ENCODE results near the gene NOTCH3.
A peak's percentile ranks its signal among the peaks of the same experiment; 100 is the strongest.

NOTCH3 gene

GRCh38 chr19:15235781-15236180, 35.0 kb upstream of the NOTCH3 start:
- DNase-seq: no peak

GRCh38 chr19:15234431-15235130, 33.8 kb upstream of the NOTCH3 start:
- no peak for DNase-seq

- no peak for DNase-seq
Measured at GRCh38 chr19:15231271-15231670, 30.5 kb upstream of the NOTCH3 start.

DNA sequence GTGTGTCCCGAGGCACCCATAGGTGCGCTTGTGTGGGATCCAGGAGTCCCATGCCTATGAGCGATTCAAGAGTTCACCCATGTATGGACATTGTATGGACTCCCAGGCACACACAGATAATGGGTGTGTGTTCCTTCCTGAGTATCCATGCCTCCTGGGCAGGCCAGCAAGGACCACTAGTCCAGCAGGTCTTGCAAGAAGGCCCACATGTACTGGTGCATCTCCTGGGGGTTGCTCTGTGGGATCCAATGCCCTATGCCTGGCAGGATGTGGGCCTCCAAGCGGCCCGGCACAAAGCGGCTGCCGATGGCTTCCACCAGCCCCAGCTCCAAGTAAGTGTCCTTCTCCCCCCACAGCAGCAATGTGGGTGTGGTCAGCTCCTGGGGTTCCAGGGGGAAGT, 26.5 kb upstream of the NOTCH3 start:
- no peak for DNase-seq

- DNase-seq: peak; percentile 64
Measured at GRCh38 chr19:15225760-15226159, 25.0 kb upstream of the NOTCH3 start.

DNA sequence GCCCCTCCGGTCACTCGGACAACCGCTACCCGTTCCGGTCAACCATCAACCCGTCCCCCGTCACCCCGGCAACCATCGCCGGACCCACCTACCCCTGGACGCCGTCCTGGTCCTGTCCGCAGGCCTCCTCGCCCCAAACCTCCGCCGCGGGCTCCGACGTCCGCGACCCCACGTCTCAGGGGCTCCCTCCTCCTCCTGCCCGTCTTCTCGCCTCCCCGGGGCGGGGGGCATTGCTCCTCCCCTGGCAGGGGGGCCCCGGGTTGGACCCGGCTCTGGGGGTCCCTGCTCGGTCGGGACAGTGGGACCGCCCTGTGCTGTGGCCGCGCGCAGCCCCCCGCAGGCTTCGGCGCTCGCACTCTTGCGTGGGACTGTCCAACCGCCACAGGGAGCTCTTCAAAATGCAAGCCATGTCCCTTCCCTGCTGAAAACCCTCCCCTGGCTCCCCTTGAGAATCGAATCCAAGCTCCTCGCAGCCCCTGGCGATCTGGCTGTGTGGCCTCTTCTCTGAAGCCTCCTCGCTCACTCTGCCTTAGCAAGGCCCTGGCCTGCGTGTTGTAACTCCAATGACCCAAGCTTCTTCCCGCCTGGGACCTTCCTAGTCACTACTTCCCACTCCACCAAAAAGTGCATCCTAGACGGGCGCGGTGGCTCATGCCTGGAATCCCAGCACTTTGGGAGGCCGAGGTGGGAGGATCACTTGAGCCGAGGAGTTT, 23.0 kb upstream of the NOTCH3 start:
- DNase-seq: no peak

DNA sequence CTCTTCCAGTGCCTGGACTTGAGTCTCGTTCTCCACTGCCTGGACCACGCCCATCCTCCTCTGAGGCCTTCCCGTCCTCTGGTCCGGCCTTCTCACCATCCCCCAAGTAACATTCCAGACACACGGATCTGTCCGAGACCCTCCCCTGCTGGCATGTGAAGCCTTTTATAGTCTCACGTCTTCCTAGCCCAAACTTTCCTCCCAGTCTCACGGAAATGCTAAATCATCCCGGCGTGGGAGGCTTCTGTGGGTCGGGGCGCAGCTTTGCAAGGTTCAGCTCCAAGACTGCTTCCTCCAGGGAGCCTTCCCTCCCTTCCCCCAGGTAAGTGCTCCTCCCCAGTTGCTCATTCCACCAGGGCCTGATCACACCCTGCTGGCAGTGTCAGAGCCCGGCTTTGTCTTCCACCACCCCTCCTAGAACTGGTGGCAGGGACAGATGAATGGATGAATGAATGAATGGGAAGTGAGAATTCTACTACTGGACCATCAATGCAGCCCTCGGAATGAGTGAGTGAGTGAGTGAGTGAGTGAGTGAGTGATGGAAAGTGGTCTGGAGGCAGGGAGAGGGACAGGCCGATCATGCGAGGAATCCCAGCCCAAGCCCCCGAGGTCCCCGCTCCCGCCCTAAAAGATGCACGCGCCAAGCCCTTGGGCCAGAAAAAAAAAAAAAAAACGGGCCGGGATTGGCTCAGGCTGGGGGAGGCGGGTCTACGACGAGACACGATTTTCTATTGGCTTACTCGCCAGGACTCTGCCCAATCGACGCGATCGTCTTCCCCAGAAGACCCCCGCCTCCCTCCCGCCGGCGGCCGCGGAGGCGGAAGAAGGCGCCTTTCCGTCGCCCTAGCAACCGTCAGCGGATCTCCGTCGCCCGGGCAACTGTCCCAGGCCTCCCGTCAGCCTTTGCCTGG, 22.2 kb upstream of the NOTCH3 start:
- peak; percentile 97 for DNase-seq

- no peak for DNase-seq
Measured at GRCh38 chr19:15220833-15221232, 20.0 kb upstream of the NOTCH3 start.

- no peak for DNase-seq
Measured at GRCh38 chr19:15218501-15218900, 17.7 kb upstream of the NOTCH3 start.

GRCh38 chr19:15216363-15216762, 15.6 kb upstream of the NOTCH3 start:
- DNase-seq: no peak

DNA sequence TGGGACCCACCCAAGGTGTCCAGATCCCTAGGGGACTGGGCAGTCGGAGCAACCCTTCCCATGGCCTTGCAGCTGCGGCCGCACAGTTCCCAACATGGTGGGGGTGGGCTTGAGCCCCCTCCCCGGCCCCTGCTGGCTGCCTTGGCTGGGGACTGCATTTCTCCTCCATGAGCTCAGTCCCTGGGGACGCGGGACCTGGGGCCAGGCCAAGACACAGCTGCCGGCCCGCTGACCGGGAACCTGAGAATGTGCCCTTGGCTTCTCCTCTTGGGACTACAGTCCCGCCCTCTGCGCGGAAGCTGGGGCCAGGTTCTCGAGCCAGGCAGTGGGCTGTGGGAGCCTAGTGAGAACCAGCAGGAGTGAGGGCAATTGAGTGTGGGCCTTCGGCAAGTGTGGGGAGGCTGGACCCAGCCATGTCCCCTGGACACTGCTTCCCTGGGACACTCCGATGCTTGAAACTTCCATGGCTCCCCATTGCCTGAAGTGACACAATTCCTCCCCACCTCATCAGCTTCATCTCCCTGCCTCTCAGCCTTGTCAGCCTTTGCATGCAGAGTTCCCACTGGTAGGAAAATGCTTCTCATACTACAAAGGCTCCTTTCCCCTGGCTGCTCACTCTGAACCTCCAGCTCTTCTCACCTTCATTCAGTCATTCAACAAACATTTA, 13.1 kb upstream of the NOTCH3 start:
- DNase-seq: peak; percentile 82

GRCh38 chr19:15212711-15213110, 11.9 kb upstream of the NOTCH3 start:
- DNase-seq: no peak

GRCh38 chr19:15210323-15210781, 9.6 kb upstream of the NOTCH3 start:
- DNase-seq: no peak

- peak; percentile 16 for DNase-seq
Measured at GRCh38 chr19:15201374-15202023, 704 bp upstream of the NOTCH3 start.

DNA sequence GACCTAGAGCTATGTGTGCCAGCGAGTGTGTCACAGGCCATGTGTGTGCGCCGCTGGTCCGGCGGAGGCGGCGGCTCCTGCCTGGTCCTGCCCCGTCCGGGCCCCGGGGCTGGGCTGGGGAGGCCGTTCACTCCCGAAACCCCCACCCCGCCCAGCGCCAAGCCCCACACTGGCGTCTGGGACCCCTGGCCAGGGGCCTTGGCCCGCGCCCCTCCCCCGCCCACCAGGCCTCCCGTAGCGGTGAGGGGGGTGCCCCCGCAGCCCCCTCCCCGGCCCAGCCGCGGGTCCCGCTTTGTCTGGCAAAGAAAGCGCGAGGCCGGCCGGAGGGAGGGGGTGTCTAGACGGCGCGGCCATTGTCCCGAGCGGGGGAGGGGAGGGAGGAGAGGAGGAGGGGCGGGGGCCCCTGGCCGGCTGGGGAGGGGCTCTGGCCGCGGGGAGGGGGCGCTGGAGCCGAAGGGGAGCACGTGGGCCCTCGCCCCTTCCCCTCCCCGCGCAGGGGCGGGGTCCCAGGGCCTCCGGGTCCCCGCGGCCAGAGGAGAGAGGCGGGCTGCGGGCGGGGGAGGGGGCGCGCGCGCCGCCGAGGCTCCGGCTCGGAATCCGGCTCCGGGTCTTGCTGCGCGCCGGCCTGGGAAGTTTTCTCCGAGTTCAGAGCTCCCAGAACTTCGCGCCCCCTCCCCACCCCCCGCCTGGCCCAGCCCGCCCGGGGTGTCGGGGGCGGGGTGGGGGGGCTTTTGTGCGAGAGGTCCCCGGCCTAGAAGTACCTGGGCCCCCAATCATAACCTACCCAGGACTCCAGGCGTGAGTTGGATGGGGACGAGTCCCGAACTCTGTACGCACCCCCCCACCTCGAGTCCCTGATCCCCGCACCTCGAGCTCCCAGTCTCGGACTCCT, 888 bp downstream of the NOTCH3 start:
- DNase-seq: peak; percentile 86

- DNase-seq: peak; percentile 20
Measured at GRCh38 chr19:15198951-15199660, 1.7 kb downstream of the NOTCH3 start.

GRCh38 chr19:15197942-15198341, 2.9 kb downstream of the NOTCH3 start:
- DNase-seq: peak; percentile 47

- DNase-seq: peak; percentile 81
Measured at GRCh38 chr19:15197275-15197941, 3.4 kb downstream of the NOTCH3 start.

- DNase-seq: no peak
Measured at GRCh38 chr19:15196360-15197005, 4.3 kb downstream of the NOTCH3 start.
